Tibial nerve (tissue), 4 donors: ENCODE results near the gene RASA3.

ENCODE experiments used
- CTCF ChIP-seq, 5 experiments: fragments of 200-600 bp in 3 of 5; fragments of 450-650 bp in 2 of 5; sonication (generic) in 3 of 5; IDR thresholded peaks; one replicate each; pipeline ENCODE4 v1.5.1; 2016 to 2019; ENCODE audit warnings: antibody characterized with exemption in 5 of 5, mild to moderate bottlenecking in 3 of 5, moderate library complexity in 2 of 5
- EP300 ChIP-seq, 2 donors: sonication (generic); formaldehyde crosslinking; IDR thresholded peaks; one replicate each; pipeline ENCODE4 v1.6.1; 2017; ENCODE audit warnings: antibody characterized with exemption in 2 of 2, mild to moderate bottlenecking in 1 of 2

- no peak for TF ChIP-seq CTCF (IDR thresholded peaks at IDR 0.05)
- TF ChIP-seq EP300 (IDR thresholded peaks at IDR 0.05) = no peak
These were observed 93.5 kb downstream of the RASA3 start for GRCh38 chr13:114038900-114039299.
